Stimulated activated CD8-positive, alpha-beta memory T cell treated with anti-CD3 and anti-CD28 coated beads, Interleukin-15, amount 100 ng/mL, for 4 hours (primary cell): ENCODE measurements around the gene MACROD2.
"Not testable (repeated sequence)": the region's sequence is repeated elsewhere in the genome, so short reads cannot be mapped to it uniquely, and the experiment has no call there.

Experiments
- DNase-seq, 2 donors: peaks; one replicate each; pipeline ENCODE4 v3.0.0-alpha.2; 2020; ENCODE audit warnings: low read depth in 2 of 2

Gene MACROD2

DNA sequence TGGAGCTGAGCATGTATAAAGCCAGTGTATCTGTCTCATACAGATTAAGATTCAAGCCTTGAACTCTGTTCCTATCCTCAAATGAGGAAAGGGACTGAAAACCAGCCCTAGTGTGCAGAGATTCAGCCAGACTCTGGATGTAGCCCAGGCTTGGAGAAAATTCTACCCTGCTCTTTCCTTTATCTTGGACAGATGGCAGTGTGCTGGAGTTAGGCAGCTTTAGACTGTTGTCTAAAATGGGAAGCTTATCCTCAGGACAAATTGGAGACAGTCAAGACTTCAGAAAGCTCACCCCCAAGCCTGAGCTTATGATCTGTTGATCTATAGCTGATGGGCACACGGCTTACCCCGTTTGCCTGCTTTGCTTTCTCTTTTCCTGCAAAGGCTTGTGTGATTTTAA lies 1520.4 kb downstream of the MACROD2 start:
- DNase-seq, result no peak

DNA sequence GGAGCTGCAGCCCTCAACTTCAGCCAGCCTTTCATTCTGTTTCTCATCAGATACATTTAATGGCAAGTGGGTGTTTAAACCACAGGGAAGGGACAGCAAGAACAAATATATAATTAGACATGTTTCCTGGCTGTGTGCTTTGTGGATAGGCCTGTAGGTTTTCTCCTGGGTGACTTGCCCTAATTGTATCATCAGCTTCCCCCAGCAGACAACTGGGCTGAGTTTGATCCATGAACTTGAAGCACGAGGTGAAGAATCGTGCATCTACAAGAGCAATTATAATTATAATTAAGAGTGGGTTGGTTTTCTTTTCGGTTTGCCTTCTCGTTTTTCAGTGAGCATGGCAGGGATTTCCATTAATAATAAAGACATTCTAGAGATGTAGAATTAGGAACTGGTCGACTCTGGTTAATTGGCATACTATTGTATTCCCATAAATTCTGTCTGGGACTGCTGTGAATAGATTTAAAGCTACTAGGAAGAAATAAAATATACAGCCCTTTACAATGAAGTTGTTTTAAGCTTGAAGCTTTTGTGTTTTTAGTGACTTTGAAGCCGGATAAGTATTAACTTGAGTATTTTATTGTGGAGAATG lies 1525.7 kb downstream of the MACROD2 start:
- DNase-seq, result no peak

DNA sequence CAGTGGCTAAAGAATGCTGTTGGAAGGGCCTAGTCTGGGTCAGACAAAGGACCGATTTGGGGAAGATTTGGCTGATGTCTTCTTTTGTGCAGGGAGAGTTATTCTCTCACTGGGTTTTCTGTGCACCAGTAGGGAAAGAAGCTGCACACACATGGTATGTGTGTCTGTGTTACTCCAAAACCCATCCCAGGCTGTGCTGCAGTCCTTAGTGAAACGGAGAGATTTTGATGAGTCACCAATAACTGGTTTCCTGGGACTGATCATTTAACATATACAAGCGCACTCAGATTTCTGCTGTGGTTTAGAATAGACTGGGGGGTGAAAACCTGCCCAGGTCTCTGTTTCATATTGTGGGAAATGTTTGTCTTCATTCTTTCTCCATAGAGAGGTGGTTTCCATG lies 1528.1 kb downstream of the MACROD2 start:
- no peak for DNase-seq

DNA sequence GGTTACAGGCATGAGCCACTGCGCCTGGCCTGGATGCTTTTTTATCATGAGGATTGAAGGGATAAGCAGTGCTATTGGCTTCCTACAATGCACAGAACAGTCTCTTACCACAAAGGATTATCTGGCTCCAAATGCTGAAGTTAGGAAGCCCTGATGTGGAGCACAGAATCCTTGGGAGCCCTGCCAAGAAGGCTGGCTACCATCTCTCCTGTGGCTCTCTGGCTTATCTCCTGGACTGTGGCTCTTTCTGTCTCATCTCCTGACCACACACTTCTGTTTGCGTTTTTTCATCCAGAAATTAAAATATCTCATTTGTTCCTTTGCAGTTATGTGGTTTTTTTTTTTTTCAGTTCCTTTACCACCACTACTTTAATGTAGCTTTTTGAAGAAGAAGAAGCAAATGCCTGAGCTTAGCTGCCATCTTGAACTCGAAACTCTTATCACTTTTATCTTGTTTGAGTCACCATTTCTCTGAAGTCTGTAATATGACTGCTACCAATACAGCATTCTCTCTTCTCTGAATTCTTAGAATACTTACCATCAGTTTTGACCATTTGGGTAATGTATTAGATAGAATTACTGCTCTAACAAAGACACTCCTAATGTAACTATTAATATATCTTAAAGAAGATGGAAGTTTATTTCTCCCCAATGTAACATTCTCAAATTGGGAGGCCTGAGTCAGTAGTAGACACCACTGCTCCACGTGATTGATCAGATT lies 1533.2 kb downstream of the MACROD2 start:
- DNase-seq, result no peak

DNA sequence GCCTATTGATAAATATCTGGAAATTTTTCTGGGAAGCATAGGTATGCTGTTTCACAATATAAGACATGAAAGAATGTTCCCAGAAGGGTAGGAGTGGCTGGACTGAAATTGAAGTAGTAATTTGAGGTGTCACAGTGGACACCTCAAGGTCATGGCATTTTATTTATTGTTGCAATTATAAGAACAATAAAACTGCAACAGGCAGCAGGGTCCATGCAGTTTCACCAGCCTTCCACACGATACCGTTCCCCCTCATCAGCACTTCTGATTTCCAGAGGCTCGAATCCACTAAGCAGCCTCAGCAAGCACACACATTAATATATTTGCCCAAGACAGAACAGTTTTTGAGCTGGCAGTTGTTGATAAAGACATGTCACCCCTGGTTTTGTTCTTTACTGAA lies 1540.5 kb downstream of the MACROD2 start:
- DNase-seq, result no peak

DNA sequence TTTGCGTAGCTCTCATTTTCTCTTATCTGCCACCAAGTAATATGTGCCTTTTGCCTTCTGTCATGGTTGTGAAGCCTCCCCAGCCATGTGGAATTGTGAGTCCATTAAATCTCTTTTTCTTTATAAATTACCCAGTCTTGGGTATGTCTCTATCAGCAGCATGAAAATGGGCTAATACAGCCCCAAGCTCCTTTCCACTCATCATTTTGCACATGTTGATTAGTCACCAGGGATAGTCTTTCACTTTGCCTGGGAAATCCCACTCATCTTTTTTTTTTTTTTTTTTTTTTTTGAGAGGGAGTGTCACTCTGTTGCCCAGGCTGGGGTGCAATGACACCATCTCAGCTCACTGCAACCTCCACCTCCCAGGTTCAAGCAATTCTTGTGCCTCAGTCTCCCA lies 1541.9 kb downstream of the MACROD2 start:
- DNase-seq, result not testable (repeated sequence)

DNA sequence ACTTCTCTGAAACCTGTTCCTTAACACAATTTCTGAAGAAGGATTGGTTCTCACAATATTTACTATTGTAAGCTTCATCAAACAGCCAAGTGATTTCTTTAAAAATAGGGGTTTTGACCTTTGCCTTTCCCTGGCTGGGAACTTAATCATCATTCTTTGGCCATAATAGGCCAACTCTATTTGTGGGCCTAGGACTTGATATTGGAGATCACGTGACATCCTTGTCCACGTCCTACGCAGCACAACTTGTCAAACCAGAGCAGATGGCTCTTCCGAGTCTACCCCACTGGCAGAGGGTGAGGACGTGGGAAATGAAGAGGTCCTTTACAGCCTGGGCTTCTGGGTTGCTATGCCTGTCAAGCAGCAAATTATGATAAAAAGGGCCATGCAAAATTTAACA lies 1547.3 kb downstream of the MACROD2 start:
- DNase-seq, result no peak

DNA sequence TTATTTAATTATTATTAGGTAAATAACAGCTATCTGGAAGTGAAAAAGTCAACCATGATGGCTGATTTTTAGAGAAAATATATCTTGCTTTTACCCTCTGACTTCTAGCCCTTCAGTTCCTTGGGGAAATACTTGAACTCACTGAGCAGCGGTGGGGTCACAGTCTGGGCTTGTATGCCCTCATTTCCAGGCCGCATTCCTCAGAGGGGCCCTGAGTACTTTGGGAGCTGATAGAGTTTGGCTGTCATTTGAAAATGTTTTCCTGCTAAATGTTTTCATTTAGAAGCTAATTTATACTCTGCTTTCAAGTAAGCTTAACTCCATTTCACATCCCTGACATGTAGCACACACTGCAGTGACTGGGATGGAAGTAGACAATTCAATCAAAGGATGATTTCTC lies 1549.4 kb downstream of the MACROD2 start:
- no peak for DNase-seq

DNA sequence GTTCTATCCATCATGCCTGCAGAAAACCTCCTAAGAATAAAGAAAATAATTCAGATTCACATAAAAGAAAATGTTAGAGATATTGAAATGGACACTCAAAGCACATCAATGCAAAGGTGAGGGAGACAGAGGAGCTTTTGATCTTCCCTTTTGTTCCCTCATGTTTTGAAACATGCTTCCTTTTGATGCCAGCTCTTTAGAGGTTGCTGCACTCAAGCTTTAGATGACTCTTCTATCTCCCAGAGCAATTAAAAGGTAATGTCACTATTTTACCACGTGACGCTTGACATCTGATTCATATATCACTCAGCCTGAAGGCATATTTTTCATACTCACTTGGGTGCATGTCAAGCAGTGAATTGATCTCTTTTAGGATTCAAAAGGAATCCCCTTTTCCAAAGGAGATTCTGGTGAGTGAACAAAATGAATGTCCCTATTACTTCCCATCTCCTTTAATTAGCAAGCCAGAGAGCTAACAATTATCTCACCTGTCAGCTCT lies 1551.3 kb downstream of the MACROD2 start:
- DNase-seq, result no peak

DNA sequence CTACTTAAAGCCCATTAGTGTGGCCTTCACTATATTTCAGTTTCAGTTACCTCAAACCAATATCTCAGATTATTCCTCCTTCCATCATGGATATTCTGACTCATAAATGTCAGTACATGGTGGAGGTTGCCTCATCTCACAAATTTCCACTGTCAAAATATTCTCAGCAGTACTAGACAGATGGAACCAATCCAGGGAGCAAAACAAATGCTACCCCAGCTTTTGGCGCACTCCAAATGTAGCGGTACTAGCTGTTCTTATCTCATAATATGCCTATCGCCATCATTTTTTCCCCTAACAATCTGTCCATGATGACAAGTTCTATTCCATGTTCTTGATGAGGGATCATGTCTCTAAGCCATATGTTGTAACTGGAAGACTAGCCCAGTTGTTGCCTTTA lies 1551.8 kb downstream of the MACROD2 start:
- no peak for DNase-seq

DNA sequence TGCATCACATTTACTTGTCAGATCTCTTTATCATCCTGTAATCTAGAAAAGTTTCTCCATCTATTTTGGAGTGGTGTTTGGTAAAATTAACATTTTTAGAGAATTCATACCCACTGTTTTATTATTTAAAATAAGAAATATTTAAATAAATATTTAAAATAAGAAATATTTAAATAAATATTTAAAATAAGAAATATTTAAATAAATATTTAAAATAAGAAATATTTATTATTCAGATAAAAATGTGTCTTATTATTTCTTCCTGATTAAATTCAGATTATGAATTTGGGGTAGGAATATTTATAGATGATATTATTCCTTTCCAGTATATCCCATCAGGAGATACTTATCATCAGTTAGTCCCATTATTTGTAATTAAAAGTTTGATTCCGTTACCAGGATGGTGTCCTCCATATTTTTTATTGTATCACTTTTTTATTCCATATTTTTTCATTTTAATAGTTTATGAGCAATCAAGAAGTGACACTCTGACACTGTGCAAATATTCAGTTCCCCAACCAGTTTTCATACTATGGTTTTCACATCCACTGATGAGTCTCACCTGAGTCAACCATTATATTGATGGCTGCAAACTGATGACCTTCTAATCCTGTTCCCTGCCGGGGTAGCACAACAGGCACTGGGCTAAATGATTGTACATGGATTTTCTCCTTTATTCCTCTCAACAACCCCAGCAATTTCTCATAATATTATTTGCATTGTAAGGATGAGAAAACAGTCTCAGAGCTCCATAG lies 1555.0 kb downstream of the MACROD2 start:
- no peak for DNase-seq

DNA sequence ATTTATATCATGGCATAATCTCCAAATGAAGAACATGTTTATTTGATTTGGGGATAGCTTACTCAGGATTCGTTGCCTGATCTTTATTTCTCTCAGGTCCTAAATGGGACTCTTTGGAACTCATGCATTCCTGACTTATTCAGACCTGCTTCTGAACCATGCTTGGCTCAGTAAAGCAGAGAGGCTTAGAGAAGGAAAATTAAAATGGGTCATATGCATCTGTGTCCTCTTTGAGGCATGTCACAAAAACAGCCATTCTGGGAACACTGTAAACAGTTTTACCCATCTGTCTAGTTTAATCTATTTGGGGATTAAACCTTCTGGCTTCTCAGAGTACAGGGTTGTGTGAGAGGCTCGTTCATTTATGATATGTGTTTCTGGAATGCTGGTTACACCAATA lies 1560.6 kb downstream of the MACROD2 start:
- no peak for DNase-seq

DNA sequence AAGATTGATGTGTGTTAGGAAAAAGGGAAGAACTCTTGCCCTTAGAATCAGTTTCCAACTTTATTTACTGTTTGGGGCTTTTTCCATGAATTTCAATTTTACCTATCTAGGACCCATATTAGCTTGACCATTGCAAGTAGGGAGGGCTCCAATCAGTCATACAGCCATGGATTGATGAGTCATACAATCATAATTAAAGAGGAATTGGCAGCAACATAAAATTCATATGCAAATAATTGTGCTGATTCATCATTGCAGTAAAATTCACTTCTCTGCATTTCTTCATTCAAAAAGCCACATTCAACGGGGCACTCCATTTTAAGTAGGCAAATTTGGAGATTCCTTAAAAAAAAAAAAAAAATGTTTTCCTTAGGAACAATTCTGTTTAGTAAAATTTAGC lies 1561.6 kb downstream of the MACROD2 start:
- no peak for DNase-seq

DNA sequence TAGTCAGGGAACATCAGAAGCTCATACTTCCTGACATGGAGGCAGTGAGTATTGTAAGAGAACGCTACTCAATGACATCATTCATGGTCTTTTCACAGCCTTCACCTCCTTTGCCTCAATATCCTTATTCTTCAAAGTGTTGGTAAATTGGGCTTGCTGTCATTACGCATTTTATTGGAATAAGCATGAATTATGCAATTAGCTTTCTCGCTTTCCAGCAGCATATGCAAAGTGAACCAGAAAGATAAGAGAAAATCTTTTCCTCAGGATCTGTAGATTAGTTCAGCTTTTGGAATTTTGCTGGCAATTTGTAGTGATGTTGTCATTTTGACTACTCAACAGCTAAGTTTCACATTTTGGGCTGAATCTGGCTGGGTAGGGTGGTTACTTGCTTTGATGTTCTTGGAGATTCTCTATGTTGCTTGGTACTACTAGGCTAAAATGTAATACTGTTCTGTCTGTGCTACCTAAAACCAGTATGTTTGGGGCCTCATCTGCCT lies 1565.8 kb downstream of the MACROD2 start:
- DNase-seq, result no peak

DNA sequence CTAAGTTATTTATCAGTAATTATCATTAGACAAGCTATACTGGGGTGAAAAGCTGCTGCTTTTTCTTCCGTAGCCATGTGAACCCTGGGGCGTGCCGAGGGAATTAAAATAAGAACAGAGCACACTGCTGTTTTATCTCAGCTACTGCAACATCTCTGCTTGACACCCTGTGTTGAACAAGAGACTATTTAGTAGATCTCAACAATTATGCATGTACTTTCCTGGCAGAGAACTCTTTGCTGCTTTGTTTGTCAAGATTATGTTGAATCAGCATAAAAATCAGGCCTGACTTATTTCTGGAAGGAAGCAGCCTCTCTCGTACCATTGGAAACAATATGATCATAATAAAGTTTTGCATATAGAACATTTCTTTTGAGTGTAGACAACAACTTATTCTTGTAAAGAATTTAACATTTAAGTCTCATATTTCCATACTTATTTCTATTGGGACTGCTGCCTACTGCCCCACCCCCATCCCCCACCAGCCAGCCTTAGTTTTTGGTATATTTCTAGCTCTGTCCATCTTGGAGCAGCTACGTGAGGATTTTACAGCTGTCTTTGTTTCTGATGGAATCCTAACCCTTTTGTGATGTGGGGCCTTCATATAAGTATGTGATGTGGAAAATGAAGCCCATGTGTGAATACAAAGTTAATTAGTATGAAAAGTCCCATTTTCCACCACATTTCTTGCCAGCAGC lies 1566.5 kb downstream of the MACROD2 start:
- no peak for DNase-seq

DNA sequence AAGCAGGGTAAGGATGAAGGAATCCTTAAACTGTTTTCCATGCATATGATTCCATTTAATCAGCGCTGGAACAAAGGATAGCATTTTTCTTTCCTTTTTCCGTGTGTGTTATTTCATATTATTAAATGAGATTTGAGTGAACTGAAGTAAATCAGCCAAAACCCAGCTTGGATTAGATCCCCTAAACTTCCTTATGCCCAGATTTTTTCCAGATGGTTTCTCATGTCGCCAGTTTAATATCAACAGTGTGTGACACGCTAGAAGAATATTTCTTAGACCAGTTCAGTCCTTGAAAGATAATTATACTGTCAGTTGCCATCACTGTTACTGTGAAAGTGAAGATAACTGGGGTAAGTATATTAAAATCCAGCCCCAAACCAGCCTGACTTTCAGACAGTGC lies 1568.5 kb downstream of the MACROD2 start:
- DNase-seq, result no peak

DNA sequence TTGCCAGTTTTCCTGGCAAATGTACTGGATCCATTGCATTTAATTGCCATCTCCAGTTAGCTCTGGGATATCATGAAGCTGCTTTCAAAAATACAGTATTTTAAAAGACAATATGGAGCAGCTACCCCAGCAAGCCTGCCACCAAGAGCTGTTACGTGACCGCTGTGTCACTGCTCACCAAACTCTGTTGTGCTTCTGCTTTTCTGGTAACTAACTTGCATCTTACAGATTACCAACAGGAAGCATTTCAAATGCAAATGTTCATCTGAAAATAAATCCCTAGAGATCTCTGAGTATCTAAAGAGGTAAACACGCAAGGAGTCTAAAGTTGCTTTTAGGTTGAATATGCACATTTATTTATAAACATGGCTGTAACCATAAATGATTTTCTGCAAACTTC lies 1569.7 kb downstream of the MACROD2 start:
- DNase-seq, result no peak

DNA sequence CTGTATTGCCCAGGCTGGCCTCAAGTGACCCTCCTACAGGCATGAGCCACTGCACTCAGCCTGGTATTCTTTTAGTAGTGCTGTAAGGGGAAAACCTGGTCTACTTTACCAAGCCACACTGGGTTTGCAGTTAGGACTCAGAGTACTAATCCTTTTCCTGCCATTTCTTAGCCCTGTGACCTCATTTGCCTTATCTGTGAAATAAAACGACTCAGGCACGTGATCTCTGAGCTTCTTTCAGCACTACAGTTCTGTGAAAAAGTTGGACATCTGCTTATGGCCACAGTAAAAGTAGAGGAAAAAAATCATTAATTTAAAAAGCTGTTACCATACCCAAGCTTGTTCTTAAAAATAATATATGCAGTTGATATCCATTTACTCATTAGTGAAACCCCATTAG lies 1570.5 kb downstream of the MACROD2 start:
- DNase-seq, result no peak

DNA sequence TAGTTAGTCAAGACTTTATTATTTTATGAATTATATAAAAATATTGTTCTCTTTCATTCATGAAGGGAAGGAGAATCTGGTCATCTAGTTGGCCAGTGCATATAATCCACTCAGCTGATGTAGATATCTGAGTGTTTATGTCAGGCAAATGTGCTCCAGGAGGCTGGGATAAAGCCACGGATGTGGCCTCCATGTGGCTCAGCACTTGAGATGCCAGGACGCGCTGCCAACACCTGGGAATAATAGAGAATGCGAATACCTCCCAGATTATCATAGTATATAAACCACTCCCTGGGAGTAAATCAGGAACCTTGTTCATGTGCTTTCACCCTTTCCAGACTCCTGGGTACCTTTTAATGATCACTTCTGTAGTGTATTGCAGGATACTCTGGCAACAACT lies 1571.9 kb downstream of the MACROD2 start:
- DNase-seq, result no peak

DNA sequence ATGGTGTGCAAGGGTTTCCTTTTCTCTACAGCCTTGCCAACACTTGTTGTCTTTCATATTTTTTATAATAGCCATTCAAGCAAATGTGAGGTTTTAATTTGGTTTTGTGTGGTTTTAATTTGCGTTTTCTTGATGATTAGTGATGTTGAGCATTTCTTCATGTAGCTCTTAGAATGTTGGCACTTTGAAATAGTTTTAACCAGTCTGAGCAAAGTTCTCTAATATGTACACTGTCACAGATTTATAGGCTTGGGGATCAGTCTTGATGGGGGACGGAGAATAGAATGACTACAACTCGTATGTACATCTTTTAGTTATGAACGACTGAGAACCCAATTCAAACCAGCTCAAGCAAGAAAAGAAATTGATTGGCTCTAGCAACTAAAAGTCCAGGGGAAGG lies 1574.8 kb downstream of the MACROD2 start:
- DNase-seq, result no peak

DNA sequence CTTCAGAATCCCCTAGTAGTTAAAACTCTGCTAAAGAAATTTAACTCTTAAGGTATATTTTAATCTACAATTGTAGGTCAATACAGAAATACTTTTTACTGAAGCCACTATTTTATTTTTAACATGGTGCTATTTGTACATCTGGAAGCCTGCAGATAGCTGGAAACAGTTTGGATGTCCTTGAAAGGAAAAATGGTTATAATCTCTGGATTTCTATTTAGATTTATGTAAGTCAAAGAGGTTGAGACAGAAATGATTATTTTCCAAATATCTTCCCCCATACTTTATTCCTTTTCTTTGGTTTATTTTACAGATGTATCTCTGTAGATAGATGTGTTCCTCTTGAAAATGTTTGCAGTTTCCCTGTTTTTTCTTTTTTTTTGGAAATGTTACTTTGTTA lies 1575.7 kb downstream of the MACROD2 start:
- no peak for DNase-seq

DNA sequence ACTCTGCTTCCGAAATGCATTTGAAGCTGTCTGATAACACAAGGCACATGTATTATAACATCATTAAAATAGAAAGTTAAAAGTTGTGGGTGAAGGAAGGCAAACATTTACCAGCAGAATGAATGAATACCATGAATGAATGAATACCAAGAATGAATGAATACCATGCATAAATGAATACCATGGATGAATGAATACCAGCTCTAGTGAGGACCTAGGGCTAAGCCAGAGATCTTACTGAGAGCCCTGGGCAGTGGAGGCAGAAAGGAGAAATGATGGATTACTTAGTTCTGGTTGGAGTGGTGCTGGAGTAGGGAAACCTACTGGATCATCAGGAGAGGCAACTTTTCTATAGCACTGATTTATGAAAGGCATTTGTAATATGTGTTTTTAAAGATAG lies 1579.9 kb downstream of the MACROD2 start:
- DNase-seq, result no peak
